Measurements from ENCODE around the gene CDK4. TPM values are rescaled to one million over a fixed set of nuclear protein-coding genes. Genes with fewer than 3 reads are reported as not detected.

Gene CDK4
- total RNA-seq, 1 donor from 2014 or later: 120 TPM

GRCh38 chr12:57793920-57794319 is 41.8 kb upstream of the CDK4 start:
- DNase-seq (ENCODE audit: low spot score): no peak
- TF ChIP-seq CTCF (IDR thresholded peaks at IDR 0.05; ENCODE audit: unreplicated experiment): no peak
- no peaks in the 10 kb centered on the region for H3K9me3 Mint-ChIP-seq (ENCODE audit: unreplicated experiment)
- no peak overlapping the region for H3K4me3 Mint-ChIP-seq (ENCODE audit: unreplicated experiment)
- peaks cover 28% of the 10 kb centered on the region for H3K36me3 Mint-ChIP-seq (ENCODE audit: low read depth, unreplicated experiment)
- H3K27ac Mint-ChIP-seq (ENCODE audit: unreplicated experiment): no peak overlapping the region
- no peaks in the 10 kb centered on the region for H3K27me3 Mint-ChIP-seq (ENCODE audit: unreplicated experiment)
- no peaks in the 10 kb centered on the region for H3K4me1 Mint-ChIP-seq (ENCODE audit: unreplicated experiment)

- Mint-ChIP-seq H3K9me3 (ENCODE audit: unreplicated experiment) (no peaks in the 10 kb centered on the region), H3K4me1 (ENCODE audit: unreplicated experiment) (peaks cover 15% of the 10 kb centered on the region), H3K27me3 (ENCODE audit: unreplicated experiment) (peaks cover 2% of the 10 kb centered on the region), H3K4me3 (ENCODE audit: unreplicated experiment) (peak overlapping the region; percentile 31), H3K27ac (ENCODE audit: unreplicated experiment) (no peak overlapping the region), H3K36me3 (ENCODE audit: low read depth, unreplicated experiment) (peaks cover 30% of the 10 kb centered on the region)
- TF ChIP-seq CTCF (IDR thresholded peaks at IDR 0.05; ENCODE audit: unreplicated experiment): no peak
- no peak for DNase-seq (ENCODE audit: low spot score)
Measured at GRCh38 chr12:57783861-57784260, 31.8 kb upstream of the CDK4 start.

- no peak for DNase-seq (ENCODE audit: low spot score)
- Mint-ChIP-seq H3K27me3 (ENCODE audit: unreplicated experiment) (peaks cover 2% of the 10 kb centered on the region), H3K4me1 (ENCODE audit: unreplicated experiment) (peaks cover 15% of the 10 kb centered on the region), H3K36me3 (ENCODE audit: low read depth, unreplicated experiment) (peaks cover 30% of the 10 kb centered on the region), H3K9me3 (ENCODE audit: unreplicated experiment) (no peaks in the 10 kb centered on the region), H3K4me3 (ENCODE audit: unreplicated experiment) (peak overlapping the region; percentile 100), H3K27ac (ENCODE audit: unreplicated experiment) (peak overlapping the region; percentile 61)
- no peak for TF ChIP-seq CTCF (IDR thresholded peaks at IDR 0.05; ENCODE audit: unreplicated experiment)
Measured at GRCh38 chr12:57783466-57783801, 31.3 kb upstream of the CDK4 start.

- Mint-ChIP-seq H3K9me3 (ENCODE audit: unreplicated experiment) (no peaks in the 10 kb centered on the region), H3K4me3 (ENCODE audit: unreplicated experiment) (peak within 1 kb of the TSS; percentile 100), H3K27ac (ENCODE audit: unreplicated experiment) (peak within 1 kb of the TSS; percentile 61), H3K4me1 (ENCODE audit: unreplicated experiment) (peaks cover 15% of the 10 kb centered on the region), H3K36me3 (ENCODE audit: low read depth, unreplicated experiment) (peaks cover 30% of the 10 kb centered on the region), H3K27me3 (ENCODE audit: unreplicated experiment) (peaks cover 2% of the 10 kb centered on the region)
- peak; percentile 95 for DNase-seq (ENCODE audit: low spot score)
- peak; percentile 83 for TF ChIP-seq CTCF (IDR thresholded peaks at IDR 0.05; ENCODE audit: unreplicated experiment)
Measured at GRCh38 chr12:57782608-57783465, 30.7 kb upstream of the CDK4 start, which contains the start of gene TSFM. TSFM (plus strand) TSS chr12:57782787; CDS start chr12:57782802, 15 bp downstream.

GRCh38 chr12:57782243-57782607 is 30.1 kb upstream of the CDK4 start:
- peaks cover 2% of the 10 kb centered on the region for H3K27me3 Mint-ChIP-seq (ENCODE audit: unreplicated experiment)
- H3K36me3 Mint-ChIP-seq (ENCODE audit: low read depth, unreplicated experiment): peaks cover 28% of the 10 kb centered on the region
- no peak for TF ChIP-seq CTCF (IDR thresholded peaks at IDR 0.05; ENCODE audit: unreplicated experiment)
- DNase-seq (ENCODE audit: low spot score): no peak
- H3K27ac Mint-ChIP-seq (ENCODE audit: unreplicated experiment): no peak overlapping the region
- no peaks in the 10 kb centered on the region for H3K9me3 Mint-ChIP-seq (ENCODE audit: unreplicated experiment)
- peak overlapping the region; percentile 100 for H3K4me3 Mint-ChIP-seq (ENCODE audit: unreplicated experiment)
- peaks cover 15% of the 10 kb centered on the region for H3K4me1 Mint-ChIP-seq (ENCODE audit: unreplicated experiment)

Data from endothelial cell (in vitro differentiated cells).